Upper lobe of left lung (tissue), 4 donors: Measurements from ENCODE around the gene BSCL2.

ENCODE experiments used
- EP300 ChIP-seq, 4 donors: sonication (generic); formaldehyde crosslinking; IDR thresholded peaks; one replicate each; pipeline ENCODE4 v1.5.1; 2017; ENCODE audit warnings: antibody characterized with exemption in 4 of 4, control low read depth in 2 of 4
- POLR2A ChIP-seq, 4 donors: fragments of 450-650 bp; IDR thresholded peaks; one replicate each; pipeline ENCODE4 v1.5.1; 2016 to 2017; ENCODE audit warnings: antibody characterized with exemption in 4 of 4, mild to moderate bottlenecking in 2 of 4
- TF ChIP-seq, protein P1 (sequence below), 6 experiments: fragments of 450-650 bp in 4 of 6; fragments of 200-600 bp in 2 of 6; sonication (generic) in 2 of 6; IDR thresholded peaks; one replicate each; pipeline ENCODE4 v1.5.1; 2016 to 2019; ENCODE audit warnings: antibody characterized with exemption in 6 of 6

- TF ChIP-seq, protein P1, sequence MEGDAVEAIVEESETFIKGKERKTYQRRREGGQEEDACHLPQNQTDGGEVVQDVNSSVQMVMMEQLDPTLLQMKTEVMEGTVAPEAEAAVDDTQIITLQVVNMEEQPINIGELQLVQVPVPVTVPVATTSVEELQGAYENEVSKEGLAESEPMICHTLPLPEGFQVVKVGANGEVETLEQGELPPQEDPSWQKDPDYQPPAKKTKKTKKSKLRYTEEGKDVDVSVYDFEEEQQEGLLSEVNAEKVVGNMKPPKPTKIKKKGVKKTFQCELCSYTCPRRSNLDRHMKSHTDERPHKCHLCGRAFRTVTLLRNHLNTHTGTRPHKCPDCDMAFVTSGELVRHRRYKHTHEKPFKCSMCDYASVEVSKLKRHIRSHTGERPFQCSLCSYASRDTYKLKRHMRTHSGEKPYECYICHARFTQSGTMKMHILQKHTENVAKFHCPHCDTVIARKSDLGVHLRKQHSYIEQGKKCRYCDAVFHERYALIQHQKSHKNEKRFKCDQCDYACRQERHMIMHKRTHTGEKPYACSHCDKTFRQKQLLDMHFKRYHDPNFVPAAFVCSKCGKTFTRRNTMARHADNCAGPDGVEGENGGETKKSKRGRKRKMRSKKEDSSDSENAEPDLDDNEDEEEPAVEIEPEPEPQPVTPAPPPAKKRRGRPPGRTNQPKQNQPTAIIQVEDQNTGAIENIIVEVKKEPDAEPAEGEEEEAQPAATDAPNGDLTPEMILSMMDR (IDR thresholded peaks at IDR 0.05) = no peak
- TF ChIP-seq POLR2A (IDR thresholded peaks at IDR 0.05) (no peak), EP300 (IDR thresholded peaks at IDR 0.05) (no peak)
Observed at GRCh38 chr11:62656796-62657429, 50.3 kb downstream of the BSCL2 start.
